ENCODE results near the gene MYMX.
"Not testable (repeated sequence)": the region's sequence is repeated elsewhere in the genome, so short reads cannot be mapped to it uniquely, and the experiment has no call there.

Gene MYMX

GRCh38 chr6:44220913-44221290 lies 4.2 kb downstream of the MYMX start:
- no peak for DNase-seq

- DNase-seq, result no peak
Observed at GRCh38 chr6:44221291-44221960, 4.7 kb downstream of the MYMX start.

GRCh38 chr6:44221961-44222335 lies 5.2 kb downstream of the MYMX start:
- no peak for DNase-seq

- DNase-seq, result no peak
Observed at GRCh38 chr6:44222486-44223318, 6.0 kb downstream of the MYMX start.

- DNase-seq, result no peak
Observed at GRCh38 chr6:44223319-44224028, 6.7 kb downstream of the MYMX start, which contains the start of gene SLC29A1. Gene SLC29A1, plus strand, starts transcription at chr6:44223595. Its CDS starts 3,719 bp downstream, at chr6:44227314.

- no peak for DNase-seq
Observed at GRCh38 chr6:44224029-44224964, 7.6 kb downstream of the MYMX start.

GRCh38 chr6:44224965-44225305 lies 8.2 kb downstream of the MYMX start:
- no peak for DNase-seq

GRCh38 chr6:44225579-44226325 lies 9.0 kb downstream of the MYMX start:
- no peak for DNase-seq

- no peak for DNase-seq
Observed at GRCh38 chr6:44226368-44227147, 9.8 kb downstream of the MYMX start.

- no peak for DNase-seq
Observed at GRCh38 chr6:44227148-44227793, 10.5 kb downstream of the MYMX start.

GRCh38 chr6:44228031-44228430 lies 11.3 kb downstream of the MYMX start:
- no peak for DNase-seq

GRCh38 chr6:44228433-44228832 lies 11.7 kb downstream of the MYMX start:
- DNase-seq, result no peak

- DNase-seq, result no peak
Observed at GRCh38 chr6:44228836-44229235, 12.1 kb downstream of the MYMX start.

GRCh38 chr6:44229376-44230033 lies 12.8 kb downstream of the MYMX start:
- no peak for DNase-seq

- no peak for DNase-seq
Observed at GRCh38 chr6:44230034-44230675, 13.4 kb downstream of the MYMX start.

GRCh38 chr6:44231426-44231825 lies 14.7 kb downstream of the MYMX start:
- not testable (repeated sequence) for DNase-seq

GRCh38 chr6:44232676-44233566 lies 16.2 kb downstream of the MYMX start:
- no peak for DNase-seq

- DNase-seq, result no peak
Observed at GRCh38 chr6:44233567-44234100, 16.9 kb downstream of the MYMX start.
